GM19324 (cell line): ENCODE data around the gene CSNK2B.
A peak's percentile ranks its signal among the peaks of the same experiment; 100 is the strongest.

ENCODE experiments used
- ATAC-seq: cut with Tn5 transposase; IDR thresholded peaks from one replicate; pipeline ENCODE4 v1.9.1; 2021; ENCODE audit warnings: mild to moderate bottlenecking, moderate library complexity; ENCODE audit not compliant: unreplicated experiment, low FRiP score

Gene CSNK2B

GRCh38 chr6:31660381-31661261, 5.3 kb upstream of the CSNK2B start, which contains the start of gene C6orf47:
Gene C6orf47, minus strand, starts transcription at chr6:31660778. Its CDS starts 831 bp downstream, at chr6:31659947.
- peak; percentile 38 for ATAC-seq

- ATAC-seq, result no peak
Measured at GRCh38 chr6:31661262-31662123, 4.4 kb upstream of the CSNK2B start.

GRCh38 chr6:31662124-31662723, 3.7 kb upstream of the CSNK2B start:
- no peak for ATAC-seq

GRCh38 chr6:31663126-31663960, 2.5 kb upstream of the CSNK2B start:
- no peak for ATAC-seq

- no peak for ATAC-seq
Measured at GRCh38 chr6:31663961-31664789, 1.7 kb upstream of the CSNK2B start.

GRCh38 chr6:31664790-31665500, 935 bp upstream of the CSNK2B start, which contains the start of gene GPANK1:
Gene GPANK1, minus strand, starts transcription at chr6:31664997. Its CDS starts 519 bp downstream, at chr6:31664478.
- ATAC-seq, result peak; percentile 28

GRCh38 chr6:31666337-31666965, 571 bp downstream of the CSNK2B start:
- ATAC-seq, result no peak

GRCh38 chr6:31669676-31670075, 3.8 kb downstream of the CSNK2B start, which contains the start of gene LY6G5B:
Gene LY6G5B, plus strand, starts transcription at chr6:31669976. Its CDS starts 975 bp downstream, at chr6:31670951.
- ATAC-seq, result no peak

GRCh38 chr6:31676322-31676903, 10.5 kb downstream of the CSNK2B start:
- no peak for ATAC-seq

GRCh38 chr6:31676904-31677303, 11.0 kb downstream of the CSNK2B start:
- no peak for ATAC-seq

- no peak for ATAC-seq
Measured at GRCh38 chr6:31677955-31678354, 12.1 kb downstream of the CSNK2B start.

GRCh38 chr6:31680226-31681134, 14.6 kb downstream of the CSNK2B start, which contains the start of gene LY6G5C:
Gene LY6G5C, minus strand, starts transcription at chr6:31681067. Its CDS starts 694 bp downstream, at chr6:31680373.
- ATAC-seq, result no peak

- ATAC-seq, result no peak
Measured at GRCh38 chr6:31681135-31681671, 15.3 kb downstream of the CSNK2B start.

GRCh38 chr6:31683591-31683990, 17.7 kb downstream of the CSNK2B start:
- no peak for ATAC-seq

- no peak for ATAC-seq
Measured at GRCh38 chr6:31686483-31686882, 20.6 kb downstream of the CSNK2B start.

GRCh38 chr6:31687321-31687720, 21.4 kb downstream of the CSNK2B start:
- no peak for ATAC-seq
